SK-N-SH treated with all-trans-retinoic acid at 6 μM for 48 hours (cell line): ENCODE results near the gene CENPF.

Experiments used
- ARNTL ChIP-seq: fragments of 450-650 bp; formaldehyde crosslinking; IDR thresholded peaks from 2 replicates; pipeline ENCODE4 v1.5.0; 2020; ENCODE audit warnings: low read depth, mild to moderate bottlenecking, moderate library complexity, borderline replicate concordance
- CSDC2 ChIP-seq: fragments of 250-450 bp; sonication (Bioruptor Pico); IDR thresholded peaks from 2 replicates; pipeline ENCODE4 v1.5.0; 2020; ENCODE audit warnings: mild to moderate bottlenecking, moderate library complexity
- CSRNP3 ChIP-seq: fragments of 250-450 bp; sonication (Bioruptor Pico); IDR thresholded peaks from 2 replicates; pipeline ENCODE4 v1.5.1; 2021; ENCODE audit warnings: mild to moderate bottlenecking, moderate library complexity
- GLIS3 ChIP-seq: fragments of 250-450 bp; sonication (Bioruptor Pico); IDR thresholded peaks from 2 replicates; pipeline ENCODE4 v1.5.0; 2020; ENCODE audit warnings: mild to moderate bottlenecking, moderate library complexity
- ISL1 ChIP-seq: fragments of 250-450 bp; sonication (Bioruptor Pico); IDR thresholded peaks from 2 replicates; pipeline ENCODE4 v2.1.2; 2022; ENCODE audit warnings: mild to moderate bottlenecking, moderate library complexity
- PATZ1 ChIP-seq: fragments of 250-450 bp; sonication (Bioruptor Pico); IDR thresholded peaks from 2 replicates; pipeline ENCODE4 v1.8.0; 2020; ENCODE audit warnings: mild to moderate bottlenecking, moderate library complexity, borderline replicate concordance
- POU6F1 ChIP-seq: fragments of 250-450 bp; sonication (Bioruptor Pico); IDR thresholded peaks from 2 replicates; pipeline ENCODE4 v1.8.0; 2021; ENCODE audit warnings: low read depth, mild to moderate bottlenecking, moderate library complexity, borderline replicate concordance
- PPARA ChIP-seq: fragments of 250-450 bp; sonication (Bioruptor Pico); IDR thresholded peaks from 2 replicates; pipeline ENCODE4 v1.5.0; 2020; ENCODE audit warnings: mild to moderate bottlenecking, borderline replicate concordance
- TOX ChIP-seq: fragments of 250-450 bp; sonication (Bioruptor Pico); IDR thresholded peaks from 2 replicates; pipeline ENCODE4 v1.8.0; 2021; ENCODE audit warnings: mild to moderate bottlenecking, moderate library complexity, borderline replicate concordance
- TSHZ2 ChIP-seq: fragments of 250-450 bp; sonication (Bioruptor Pico); IDR thresholded peaks from 2 replicates; pipeline ENCODE4 v1.5.0; 2020; ENCODE audit warnings: mild to moderate bottlenecking, moderate library complexity
- ZFP3 ChIP-seq: fragments of 250-450 bp; sonication (Bioruptor Pico); IDR thresholded peaks from 2 replicates; pipeline ENCODE4 v1.5.0; 2020; ENCODE audit warnings: mild to moderate bottlenecking, moderate library complexity
- ZFP30 ChIP-seq: fragments of 450-650 bp; formaldehyde crosslinking; IDR thresholded peaks from 2 replicates; pipeline ENCODE4 v1.5.0; 2022; ENCODE audit warnings: mild to moderate bottlenecking, moderate library complexity
- ZNF70 ChIP-seq: fragments of 450-650 bp; formaldehyde crosslinking; IDR thresholded peaks from 2 replicates; pipeline ENCODE4 v1.5.0; 2020; ENCODE audit warnings: mild to moderate bottlenecking, moderate library complexity
- ZNF8 ChIP-seq: fragments of 450-650 bp; formaldehyde crosslinking; IDR thresholded peaks from 2 replicates; pipeline ENCODE4 v1.5.0; 2020; ENCODE audit warnings: mild to moderate bottlenecking, moderate library complexity

GRCh38 chr1:214588963-214589597 is 13.9 kb upstream of the CENPF start:
- TF ChIP-seq GLIS3 (CRISPR knock-in tag), result no peak
- no peak for TF ChIP-seq ISL1 (CRISPR knock-in tag)
- no peak for TF ChIP-seq CSDC2
- no peak for TF ChIP-seq PPARA (CRISPR knock-in tag)
- no peak for TF ChIP-seq PATZ1
- TF ChIP-seq CSRNP3 (CRISPR knock-in tag), result no peak
- TF ChIP-seq POU6F1 (CRISPR knock-in tag), result no peak
- TF ChIP-seq TOX (CRISPR knock-in tag), result no peak
- no peak for TF ChIP-seq ZFP30 (CRISPR knock-in tag)
- TF ChIP-seq ZFP3 (CRISPR knock-in tag), result no peak
- TF ChIP-seq ARNTL (CRISPR knock-in tag), result no peak
- no peak for TF ChIP-seq TSHZ2 (CRISPR knock-in tag)
- no peak for TF ChIP-seq ZNF70 (CRISPR knock-in tag)
- no peak for TF ChIP-seq ZNF8 (CRISPR knock-in tag)
